Measurements from ENCODE around the gene SGO2.

The SGO2 gene

DNA sequence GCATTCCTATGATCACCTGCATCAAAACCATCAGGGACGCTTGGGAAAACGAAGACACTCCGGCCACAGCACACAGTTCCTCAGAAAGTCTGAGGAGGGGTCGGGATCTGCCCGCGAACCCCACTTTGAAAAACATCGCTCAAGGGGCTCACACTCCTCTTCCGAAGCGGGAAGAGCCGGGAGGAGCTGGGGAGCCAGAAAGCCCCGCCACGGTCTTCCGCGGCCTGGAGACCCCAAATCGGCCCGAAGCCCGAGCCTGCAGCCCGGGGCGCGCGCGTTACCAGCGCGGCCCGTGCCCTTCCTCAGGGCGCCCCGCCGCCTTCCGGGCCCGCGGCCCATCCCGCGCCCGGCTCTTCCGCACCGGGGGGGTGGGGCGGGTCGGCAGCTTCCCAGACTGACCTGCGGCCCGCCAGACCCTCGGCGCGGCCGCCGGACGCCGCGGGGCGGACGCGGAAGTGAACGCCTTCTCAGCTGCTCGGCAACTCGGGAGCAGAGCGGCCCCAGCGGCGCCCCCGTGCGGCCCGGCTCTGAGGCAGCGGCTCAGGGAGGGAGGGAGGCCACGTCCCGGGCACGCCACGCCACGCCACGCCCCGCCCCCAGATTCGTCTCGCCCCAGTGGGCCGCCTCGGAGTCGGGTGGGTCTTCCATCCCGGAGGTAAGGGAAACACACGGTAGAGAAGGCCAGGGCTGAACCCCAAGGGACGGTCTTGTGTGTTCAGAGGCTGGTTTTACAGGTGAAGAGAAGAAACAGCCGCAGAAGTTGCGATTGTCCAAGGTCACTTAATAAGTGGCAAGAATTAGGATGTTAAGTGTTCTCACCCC lies 16.2 kb upstream of the SGO2 start, which contains the start of gene KCTD18:
Gene KCTD18, minus strand, starts transcription at position 457 of the 822 bp plus-strand sequence. CDS start 3,052 bp downstream, outside the sequence.
- peak; percentile 79 for DNase-seq (ENCODE audit: low read depth)
- TF ChIP-seq, protein P1, sequence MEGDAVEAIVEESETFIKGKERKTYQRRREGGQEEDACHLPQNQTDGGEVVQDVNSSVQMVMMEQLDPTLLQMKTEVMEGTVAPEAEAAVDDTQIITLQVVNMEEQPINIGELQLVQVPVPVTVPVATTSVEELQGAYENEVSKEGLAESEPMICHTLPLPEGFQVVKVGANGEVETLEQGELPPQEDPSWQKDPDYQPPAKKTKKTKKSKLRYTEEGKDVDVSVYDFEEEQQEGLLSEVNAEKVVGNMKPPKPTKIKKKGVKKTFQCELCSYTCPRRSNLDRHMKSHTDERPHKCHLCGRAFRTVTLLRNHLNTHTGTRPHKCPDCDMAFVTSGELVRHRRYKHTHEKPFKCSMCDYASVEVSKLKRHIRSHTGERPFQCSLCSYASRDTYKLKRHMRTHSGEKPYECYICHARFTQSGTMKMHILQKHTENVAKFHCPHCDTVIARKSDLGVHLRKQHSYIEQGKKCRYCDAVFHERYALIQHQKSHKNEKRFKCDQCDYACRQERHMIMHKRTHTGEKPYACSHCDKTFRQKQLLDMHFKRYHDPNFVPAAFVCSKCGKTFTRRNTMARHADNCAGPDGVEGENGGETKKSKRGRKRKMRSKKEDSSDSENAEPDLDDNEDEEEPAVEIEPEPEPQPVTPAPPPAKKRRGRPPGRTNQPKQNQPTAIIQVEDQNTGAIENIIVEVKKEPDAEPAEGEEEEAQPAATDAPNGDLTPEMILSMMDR (IDR thresholded peaks at IDR 0.05; ENCODE audit: insufficient read depth, low read depth, low read length, missing control alignments): peak; percentile 50
- peak within 1 kb of the TSS; percentile 87 for H3K4me3 ChIP-seq (ENCODE audit: low read length)

DNA sequence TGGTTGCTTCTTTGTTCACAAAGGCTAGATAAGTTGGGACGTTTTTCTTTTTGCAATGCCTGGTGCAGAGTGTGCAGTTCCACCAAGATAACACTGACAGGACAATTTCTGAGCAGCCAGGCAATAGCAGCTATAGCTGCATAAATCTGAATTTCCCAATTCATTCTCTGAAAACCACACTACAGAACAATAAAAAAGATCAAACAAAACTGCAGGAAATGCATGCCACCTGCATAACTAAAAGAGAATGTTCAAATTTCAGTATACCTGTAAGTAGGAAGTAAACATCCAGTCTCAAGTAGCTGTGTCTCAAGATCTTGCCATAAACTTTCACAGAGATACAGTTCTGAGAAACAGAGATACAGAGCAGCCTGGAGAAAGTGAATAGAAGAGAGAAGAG lies 10.9 kb upstream of the SGO2 start:
- H3K4me3 ChIP-seq (ENCODE audit: low read length): no peak overlapping the region
- TF ChIP-seq, protein P1 (IDR thresholded peaks at IDR 0.05; ENCODE audit: insufficient read depth, low read depth, low read length, missing control alignments): no peak
- no peak for DNase-seq (ENCODE audit: low read depth)

DNA sequence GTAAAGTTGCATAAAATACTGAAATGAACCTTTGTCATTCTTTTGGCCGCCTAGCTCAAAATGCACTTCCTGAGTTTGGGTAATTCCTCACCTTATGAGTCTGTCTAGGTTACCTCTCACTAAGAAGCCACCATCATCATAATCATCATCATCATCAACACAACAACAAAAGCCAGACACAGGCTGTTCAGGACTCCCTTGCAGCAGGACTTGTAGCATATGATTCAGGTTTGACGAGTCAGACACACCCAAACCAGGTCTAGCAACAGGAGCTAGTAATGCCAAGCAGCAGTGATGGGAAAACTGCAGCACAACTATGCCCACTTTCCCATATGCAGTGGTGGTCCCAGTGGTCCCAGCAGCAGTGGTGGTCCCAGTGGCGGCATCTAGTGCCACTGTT lies 2.8 kb upstream of the SGO2 start:
- DNase-seq (ENCODE audit: low read depth): peak; percentile 82
- TF ChIP-seq, protein P1 (IDR thresholded peaks at IDR 0.05; ENCODE audit: insufficient read depth, low read depth, low read length, missing control alignments): no peak
- H3K4me3 ChIP-seq (ENCODE audit: low read length): no peak overlapping the region

DNA sequence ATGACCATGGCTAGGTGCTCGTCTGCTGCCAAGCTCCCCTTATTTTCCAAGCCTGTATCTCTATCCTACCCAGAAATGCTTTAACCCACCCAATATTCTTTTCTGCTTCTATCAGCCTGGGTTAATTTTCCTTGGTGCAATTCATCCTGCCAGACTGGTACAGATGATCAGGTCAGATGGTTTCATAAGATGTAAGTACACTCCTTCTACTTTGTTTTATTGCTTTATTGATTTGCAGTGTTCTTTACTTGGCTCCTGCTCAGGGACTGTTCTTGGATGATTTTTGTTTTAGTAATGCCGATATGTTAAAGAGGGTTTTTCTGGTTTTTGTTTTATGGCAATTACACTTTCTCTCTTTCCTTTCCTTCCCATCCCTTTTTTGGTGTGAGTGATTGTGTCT lies 2.4 kb upstream of the SGO2 start:
- DNase-seq (ENCODE audit: low read depth): no peak
- no peak overlapping the region for H3K4me3 ChIP-seq (ENCODE audit: low read length)
- TF ChIP-seq, protein P1 (IDR thresholded peaks at IDR 0.05; ENCODE audit: insufficient read depth, low read depth, low read length, missing control alignments): no peak

DNA sequence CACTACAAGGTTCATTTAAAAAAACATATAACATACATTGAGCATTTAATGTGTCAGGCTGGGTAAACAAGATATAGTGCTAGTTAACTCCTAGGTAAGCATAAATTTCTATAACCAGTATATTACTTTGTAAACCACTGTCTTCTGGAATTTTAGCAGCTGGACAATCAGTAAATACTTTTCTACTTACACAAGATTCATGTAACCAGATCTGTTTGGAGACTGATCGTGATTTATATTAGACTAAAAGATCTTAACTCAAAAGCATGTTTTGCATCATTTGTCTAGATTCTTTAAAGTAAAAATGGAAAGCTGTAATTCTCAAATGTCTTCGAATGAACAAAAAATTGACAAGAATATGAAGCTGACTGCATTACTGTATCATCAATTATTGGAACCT lies 941 bp upstream of the SGO2 start:
- DNase-seq (ENCODE audit: low read depth): no peak
- H3K4me3 ChIP-seq (ENCODE audit: low read length): no peak overlapping the region
- TF ChIP-seq, protein P1 (IDR thresholded peaks at IDR 0.05; ENCODE audit: insufficient read depth, low read depth, low read length, missing control alignments): no peak

DNA sequence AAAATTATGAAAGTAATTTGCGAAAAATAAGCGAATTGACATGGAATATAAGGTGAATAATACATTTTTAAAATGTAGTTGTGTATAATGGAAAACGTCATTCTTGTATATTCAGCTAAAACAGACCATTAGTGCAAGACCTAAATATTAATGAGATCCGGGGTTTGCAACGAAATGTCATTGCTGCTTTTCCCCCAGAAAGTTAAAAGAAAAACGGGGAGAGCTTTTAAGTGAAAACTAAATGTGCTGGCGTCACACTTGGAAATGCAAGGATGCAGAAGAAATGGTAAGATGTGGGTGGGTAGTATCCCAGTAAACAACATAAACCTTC lies 491 bp upstream of the SGO2 start:
- TF ChIP-seq, protein P1 (IDR thresholded peaks at IDR 0.05; ENCODE audit: insufficient read depth, low read depth, low read length, missing control alignments): no peak
- H3K4me3 ChIP-seq (ENCODE audit: low read length): peak overlapping the region; percentile 88
- no peak for DNase-seq (ENCODE audit: low read depth)

DNA sequence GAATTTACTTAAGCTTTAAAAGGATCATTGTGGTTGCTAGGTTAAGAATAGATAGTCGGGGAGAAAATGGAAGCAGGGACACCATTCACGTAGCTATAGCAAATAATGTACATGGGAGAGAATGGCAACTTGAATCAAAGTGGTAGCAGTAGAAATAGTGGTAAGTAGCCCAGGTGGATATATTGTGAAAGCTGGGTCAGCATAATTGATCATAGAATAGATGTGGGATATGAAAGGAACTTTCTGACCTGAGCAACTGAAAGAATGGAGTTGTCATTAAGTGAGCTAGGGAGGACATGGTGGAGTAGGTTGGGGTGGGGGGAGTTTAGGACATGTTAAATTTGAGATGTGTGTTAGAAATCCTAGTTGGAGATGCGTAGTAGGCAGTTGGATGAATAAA lies 2.2 kb downstream of the SGO2 start:
- no peak overlapping the region for H3K4me3 ChIP-seq (ENCODE audit: low read length)
- TF ChIP-seq, protein P1 (IDR thresholded peaks at IDR 0.05; ENCODE audit: insufficient read depth, low read depth, low read length, missing control alignments): no peak
- DNase-seq (ENCODE audit: low read depth): no peak

Data from epithelial cell of esophagus (primary cell).